Activated naive CD4-positive, alpha-beta T cell treated with anti-CD3 and anti-CD28 coated beads, Interleukin-2, amount 10 ng/mL, durations not matched to agents 7 days and 5 days (primary cell): ENCODE results near the gene MDFIC.

ENCODE experiments used
- CTCF ChIA-PET: fragments of 350-600 bp; sonication (Branson Sonifier 250); formaldehyde crosslinking; loops from one replicate; lab custom pipeline; 2021; ENCODE audit warnings: antibody characterized with exemption; lab: Charles Lee
- DNase-seq: peaks from one replicate; pipeline ENCODE4 v3.0.0-alpha.2; 2020
- H3K27ac Mint-ChIP-seq: one replicate; pipeline ENCODE4 v1.8.0; 2021; ENCODE audit warnings: mild to moderate bottlenecking, moderate library complexity, mixed read lengths
- H3K27me3 Mint-ChIP-seq: one replicate; pipeline ENCODE4 v1.8.0; 2021; ENCODE audit warnings: mild to moderate bottlenecking, mixed read lengths
- H3K36me3 Mint-ChIP-seq: one replicate; pipeline ENCODE4 v1.8.0; 2021; ENCODE audit warnings: mixed read lengths
- H3K4me1 Mint-ChIP-seq: one replicate; pipeline ENCODE4 v1.8.0; 2021; ENCODE audit warnings: mixed read lengths
- H3K4me3 Mint-ChIP-seq: one replicate; pipeline ENCODE4 v1.8.0; 2021; ENCODE audit warnings: mild to moderate bottlenecking, moderate library complexity, mixed read lengths
- H3K9me3 Mint-ChIP-seq: one replicate; pipeline ENCODE4 v1.8.0; 2021; ENCODE audit warnings: mixed read lengths

Gene MDFIC

DNA sequence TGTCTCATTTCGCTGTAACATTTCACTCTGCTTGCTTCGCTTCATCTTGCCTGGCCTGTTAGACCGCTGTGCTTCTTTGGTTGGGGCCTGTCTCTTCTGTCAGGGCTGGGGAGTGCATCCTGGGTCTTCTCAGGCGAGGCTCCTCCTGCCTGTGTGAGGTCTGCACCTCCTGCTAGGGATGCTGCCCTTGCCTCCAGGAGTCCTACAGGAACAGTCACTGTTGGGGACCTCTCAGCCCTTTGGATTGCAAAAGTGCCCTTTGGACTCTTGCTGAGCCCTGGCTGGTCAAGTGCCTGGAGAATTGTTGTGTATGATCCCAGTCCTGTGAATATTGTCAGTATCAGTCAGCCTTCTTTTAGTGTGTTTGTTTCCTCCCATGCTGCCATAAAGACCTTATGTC lies 84.1 kb downstream of the MDFIC start:
- H3K27ac Mint-ChIP-seq, result peak overlapping the region; percentile 79
- peaks cover 68% of the 10 kb centered on the region for H3K36me3 Mint-ChIP-seq
- no peaks in the 10 kb centered on the region for H3K27me3 Mint-ChIP-seq
- peaks cover 88% of the 10 kb centered on the region for H3K4me1 Mint-ChIP-seq
- CTCF ChIA-PET, result no interaction called here
- no peak for DNase-seq
- no peak overlapping the region for H3K4me3 Mint-ChIP-seq
- H3K9me3 Mint-ChIP-seq, result no peaks in the 10 kb centered on the region

DNA sequence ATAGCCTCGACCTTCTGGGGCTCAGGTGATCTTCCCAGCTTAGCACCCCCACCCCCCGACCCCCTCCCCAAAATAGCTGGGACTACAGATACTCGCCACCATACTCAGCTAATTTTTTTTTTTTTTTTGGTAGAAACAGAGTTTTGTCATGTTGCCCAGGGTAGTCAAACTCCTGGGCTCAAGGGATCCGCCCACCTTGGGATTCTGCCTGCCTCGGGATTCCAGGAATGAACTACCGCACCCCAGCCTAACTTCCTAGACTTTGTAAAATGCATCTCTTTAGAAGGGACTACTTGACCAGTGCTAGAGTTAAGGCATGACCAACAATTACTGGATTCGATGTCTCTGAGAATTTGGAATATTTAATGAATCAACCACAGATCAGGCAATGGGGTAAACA lies 85.9 kb downstream of the MDFIC start:
- CTCF ChIA-PET, result interaction anchor here (1.2 kb wide), 1 partner anchor 13 kb away, joined by 3 read pairs; no protein-coding TSS in a partner anchor
- Mint-ChIP-seq H3K4me1 (peaks cover 92% of the 10 kb centered on the region), H3K27ac (peak overlapping the region; percentile 97), H3K4me3 (peak overlapping the region; percentile 54), H3K36me3 (peaks cover 69% of the 10 kb centered on the region), H3K27me3 (no peaks in the 10 kb centered on the region), H3K9me3 (no peaks in the 10 kb centered on the region)
- no peak for DNase-seq

- Mint-ChIP-seq H3K36me3 (peaks cover 68% of the 10 kb centered on the region), H3K4me1 (peaks cover 89% of the 10 kb centered on the region)
- CTCF ChIA-PET, result interaction anchor here (0.7 to 1.2 kb wide), 3 partner anchors 12 to 183 kb away, joined by 3 to 4 read pairs (median 3); no protein-coding TSS in a partner anchor
Observed at GRCh38 chr7:115008465-115009114, 86.7 kb downstream of the MDFIC start.

DNA sequence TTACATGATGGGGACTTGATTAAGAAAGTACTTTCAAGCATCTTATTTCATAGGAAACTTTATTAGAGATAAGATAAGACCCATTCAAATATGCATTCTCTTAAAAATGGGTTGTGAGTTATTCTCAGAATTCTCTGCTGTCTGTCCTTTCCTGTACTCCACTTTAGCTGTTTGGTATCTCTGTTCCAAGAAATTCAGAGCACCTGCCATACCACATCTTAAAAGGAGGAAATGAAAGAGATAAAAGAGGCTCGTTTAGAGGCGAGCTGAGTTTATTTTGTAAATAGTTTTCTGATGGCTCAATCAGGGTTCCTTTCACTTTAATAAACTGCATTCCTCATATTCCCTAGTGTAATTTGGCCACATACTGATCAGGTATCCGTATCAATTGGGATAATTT lies 87.2 kb downstream of the MDFIC start:
- peaks cover 2% of the 10 kb centered on the region for H3K9me3 Mint-ChIP-seq
- CTCF ChIA-PET, result interaction anchor here (0.7 to 1.2 kb wide), 3 partner anchors 12 to 184 kb away, joined by 3 to 4 read pairs (median 3); no protein-coding TSS in a partner anchor
- peak overlapping the region; percentile 54 for H3K4me3 Mint-ChIP-seq
- peaks cover 70% of the 10 kb centered on the region for H3K36me3 Mint-ChIP-seq
- no peaks in the 10 kb centered on the region for H3K27me3 Mint-ChIP-seq
- no peak for DNase-seq
- H3K27ac Mint-ChIP-seq, result peak overlapping the region; percentile 97
- H3K4me1 Mint-ChIP-seq, result peaks cover 91% of the 10 kb centered on the region

More at GRCh38 chr7:115008465-115009114, 86.7 kb downstream of the MDFIC start:
- peak; percentile 30 for DNase-seq
- peaks cover 2% of the 10 kb centered on the region for H3K9me3 Mint-ChIP-seq
- H3K27me3 Mint-ChIP-seq, result no peaks in the 10 kb centered on the region
- peak overlapping the region; percentile 97 for H3K27ac Mint-ChIP-seq
- peak overlapping the region; percentile 54 for H3K4me3 Mint-ChIP-seq

DNA sequence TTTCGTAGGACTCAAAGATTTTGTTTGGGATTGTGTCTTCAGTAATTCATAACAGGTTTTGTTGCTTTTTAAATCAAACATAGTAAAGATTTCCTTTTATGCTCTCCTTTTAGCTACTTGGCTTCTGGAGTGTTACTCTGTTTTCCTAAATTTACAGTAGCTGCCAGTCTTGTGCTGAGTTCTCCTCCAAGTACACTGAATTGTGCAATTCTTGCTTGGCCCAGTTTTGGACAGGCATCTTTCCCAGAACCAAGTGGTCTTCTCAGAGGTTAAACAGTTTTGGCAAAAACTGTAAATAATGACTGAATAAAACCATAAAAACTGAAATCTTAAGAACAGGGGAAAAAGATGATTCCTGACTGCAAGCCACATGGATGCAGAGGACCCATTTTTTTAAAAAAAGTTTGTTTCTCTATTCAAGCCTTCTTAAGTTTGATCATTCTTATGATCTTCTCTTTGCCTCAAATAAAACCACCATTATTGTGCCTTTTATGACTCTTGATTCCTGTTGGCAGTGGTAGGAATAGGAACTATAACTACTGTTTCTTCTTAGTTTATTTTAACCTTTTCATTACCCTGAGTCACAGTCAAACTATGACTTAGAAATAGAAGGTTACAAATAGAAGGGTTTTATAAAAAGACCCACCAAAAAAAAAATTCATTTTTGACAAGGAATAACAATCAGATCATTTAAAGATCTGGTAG lies 88.0 kb downstream of the MDFIC start:
- Mint-ChIP-seq H3K36me3 (peaks cover 70% of the 10 kb centered on the region), H3K27me3 (no peaks in the 10 kb centered on the region), H3K4me3 (peak overlapping the region; percentile 54), H3K9me3 (peaks cover 2% of the 10 kb centered on the region), H3K27ac (peak overlapping the region; percentile 97), H3K4me1 (peaks cover 91% of the 10 kb centered on the region)
- CTCF ChIA-PET, result interaction anchor here (0.7 kb wide), 1 partner anchor 185 kb away, joined by 3 read pairs; no protein-coding TSS in a partner anchor
- DNase-seq, result no peak

DNA sequence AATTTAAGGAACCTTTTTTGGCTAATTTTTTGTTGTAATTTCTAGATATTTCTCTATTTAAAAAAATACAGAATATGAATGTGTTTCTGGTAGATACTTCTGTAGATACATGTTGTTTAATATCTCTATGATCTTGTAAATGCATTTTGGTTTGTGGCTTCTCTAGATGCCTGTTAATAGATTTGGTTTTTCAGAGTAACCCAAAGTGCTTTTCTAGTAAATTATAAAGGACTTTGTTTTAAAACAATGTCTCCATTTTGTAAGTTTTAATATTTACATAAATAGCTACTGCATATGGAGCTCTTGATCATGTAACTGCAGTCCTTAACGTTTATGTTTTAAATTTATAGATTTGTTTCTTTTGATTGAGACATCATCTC lies 88.5 kb downstream of the MDFIC start:
- peaks cover 69% of the 10 kb centered on the region for H3K36me3 Mint-ChIP-seq
- DNase-seq, result no peak
- H3K4me3 Mint-ChIP-seq, result no peak overlapping the region
- no peaks in the 10 kb centered on the region for H3K27me3 Mint-ChIP-seq
- H3K9me3 Mint-ChIP-seq, result peaks cover 2% of the 10 kb centered on the region
- H3K27ac Mint-ChIP-seq, result peak overlapping the region; percentile 97
- peaks cover 90% of the 10 kb centered on the region for H3K4me1 Mint-ChIP-seq
- CTCF ChIA-PET, result no interaction called here

- Mint-ChIP-seq H3K4me1 (peaks cover 75% of the 10 kb centered on the region), H3K27me3 (no peaks in the 10 kb centered on the region), H3K36me3 (peaks cover 57% of the 10 kb centered on the region), H3K27ac (no peak overlapping the region), H3K4me3 (no peak overlapping the region), H3K9me3 (peaks cover 2% of the 10 kb centered on the region)
- CTCF ChIA-PET, result no interaction called here
- DNase-seq, result no peak
Observed at GRCh38 chr7:115013886-115014285, 92.0 kb downstream of the MDFIC start.

GRCh38 chr7:115014794-115015193 lies 92.9 kb downstream of the MDFIC start:
- Mint-ChIP-seq H3K9me3 (peaks cover 2% of the 10 kb centered on the region), H3K36me3 (peaks cover 61% of the 10 kb centered on the region), H3K27ac (no peak overlapping the region), H3K4me3 (no peak overlapping the region), H3K4me1 (peaks cover 67% of the 10 kb centered on the region), H3K27me3 (no peaks in the 10 kb centered on the region)
- CTCF ChIA-PET, result no interaction called here
- DNase-seq, result no peak

DNA sequence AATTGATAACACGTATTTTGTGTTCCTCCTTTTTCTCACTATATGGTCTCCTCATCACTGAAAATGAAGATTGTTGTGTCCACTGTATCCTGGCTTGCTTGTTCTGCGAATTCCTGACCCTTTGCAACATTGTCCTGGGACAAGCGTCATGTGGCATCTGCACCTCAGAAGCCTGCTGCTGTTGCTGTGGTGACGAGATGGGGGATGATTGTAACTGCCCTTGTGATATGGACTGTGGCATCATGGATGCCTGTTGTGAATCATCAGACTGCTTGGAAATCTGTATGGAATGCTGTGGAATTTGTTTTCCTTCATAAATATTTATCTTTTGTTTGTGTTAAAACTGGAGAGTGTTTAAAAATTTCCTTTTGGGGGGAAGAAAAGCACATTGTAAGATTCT lies 93.7 kb downstream of the MDFIC start:
- H3K36me3 Mint-ChIP-seq, result peaks cover 68% of the 10 kb centered on the region
- H3K9me3 Mint-ChIP-seq, result peaks cover 2% of the 10 kb centered on the region
- CTCF ChIA-PET, result no interaction called here
- H3K4me1 Mint-ChIP-seq, result peaks cover 66% of the 10 kb centered on the region
- H3K27me3 Mint-ChIP-seq, result no peaks in the 10 kb centered on the region
- no peak overlapping the region for H3K4me3 Mint-ChIP-seq
- no peak for DNase-seq
- peak overlapping the region; percentile 42 for H3K27ac Mint-ChIP-seq

GRCh38 chr7:115019882-115020605 lies 98.2 kb downstream of the MDFIC start:
- Mint-ChIP-seq H3K4me3 (no peak overlapping the region), H3K27me3 (no peaks in the 10 kb centered on the region), H3K9me3 (peaks cover under 1% of the 10 kb centered on the region), H3K36me3 (peaks cover 44% of the 10 kb centered on the region), H3K27ac (peak overlapping the region; percentile 6), H3K4me1 (peaks cover 47% of the 10 kb centered on the region)
- CTCF ChIA-PET, result interaction anchor here (0.6 kb wide), 1 partner anchor 62 kb away, joined by 3 read pairs; no protein-coding TSS in a partner anchor
- DNase-seq, result no peak

- CTCF ChIA-PET, result no interaction called here
- H3K4me1 Mint-ChIP-seq, result peaks cover 27% of the 10 kb centered on the region
- no peak for DNase-seq
- H3K36me3 Mint-ChIP-seq, result peaks cover 30% of the 10 kb centered on the region
- H3K9me3 Mint-ChIP-seq, result peaks cover 3% of the 10 kb centered on the region
- H3K27ac Mint-ChIP-seq, result no peak overlapping the region
- H3K27me3 Mint-ChIP-seq, result no peaks in the 10 kb centered on the region
- no peak overlapping the region for H3K4me3 Mint-ChIP-seq
Observed at GRCh38 chr7:115023219-115023618, 101.3 kb downstream of the MDFIC start.

- Mint-ChIP-seq H3K36me3 (peaks cover 23% of the 10 kb centered on the region), H3K9me3 (peaks cover 3% of the 10 kb centered on the region), H3K27ac (no peak overlapping the region), H3K27me3 (no peaks in the 10 kb centered on the region), H3K4me1 (peaks cover 27% of the 10 kb centered on the region), H3K4me3 (no peak overlapping the region)
- CTCF ChIA-PET, result no interaction called here
- no peak for DNase-seq
Observed at GRCh38 chr7:115024276-115024675, 102.4 kb downstream of the MDFIC start.

DNA sequence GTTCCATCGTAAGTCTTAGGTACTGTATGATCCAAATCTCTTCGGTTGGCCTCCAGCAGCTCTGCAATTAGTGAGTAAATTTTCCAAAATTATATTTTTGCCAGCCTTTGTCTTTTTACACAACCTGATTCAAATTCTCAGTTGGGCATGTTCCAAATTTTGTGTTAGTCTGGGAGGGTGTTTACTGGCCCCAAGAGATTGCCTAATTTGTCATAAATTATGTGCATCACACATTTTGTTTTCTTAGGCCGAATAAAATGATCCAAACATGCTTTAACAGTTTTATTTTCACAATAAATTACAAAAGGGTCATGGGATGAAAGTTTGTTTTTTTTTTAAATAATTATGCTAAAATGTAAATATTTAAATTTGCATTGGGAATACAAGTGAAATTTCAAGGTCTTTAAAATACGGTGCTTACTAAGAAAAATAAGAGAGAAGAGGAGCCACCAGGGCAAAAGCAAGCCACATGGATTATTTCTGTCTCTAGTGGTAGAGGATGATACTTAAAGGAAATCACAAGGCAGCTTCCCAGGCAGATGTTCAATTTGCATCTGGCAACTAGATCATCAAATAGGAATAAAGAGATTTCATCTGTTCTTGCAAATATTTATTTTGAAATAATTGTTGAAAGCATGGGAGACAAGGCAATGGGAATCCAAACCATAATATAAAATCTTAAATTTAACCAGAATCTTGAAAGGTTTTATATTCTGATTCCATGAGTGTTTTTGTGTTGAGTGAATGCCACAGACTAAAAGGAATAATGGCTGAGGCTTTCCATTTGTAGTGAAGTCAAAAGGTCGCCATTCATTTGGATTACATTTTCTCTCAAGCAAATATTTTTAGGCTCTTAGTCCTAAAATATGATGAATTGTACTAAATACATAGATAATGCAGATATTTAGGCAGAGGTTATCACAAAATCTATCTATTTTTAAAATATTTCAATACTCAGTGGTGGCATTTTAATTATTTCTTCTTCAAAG lies 111.1 kb downstream of the MDFIC start:
- Mint-ChIP-seq H3K27me3 (no peaks in the 10 kb centered on the region), H3K27ac (no peak overlapping the region), H3K9me3 (no peaks in the 10 kb centered on the region), H3K4me1 (peaks cover 15% of the 10 kb centered on the region), H3K4me3 (no peak overlapping the region), H3K36me3 (peaks cover 7% of the 10 kb centered on the region)
- DNase-seq, result no peak
- CTCF ChIA-PET, result no interaction called here
